NCI-H2029 treated with DMSO at 0.1 percent for 48 hours (cell line): ENCODE data around the gene PEX10.

Experiments used
- DNase-seq: peaks from one replicate; lab custom pipeline; 2025; lab: John Stamatoyannopoulos, UW

PEX10 gene

DNA sequence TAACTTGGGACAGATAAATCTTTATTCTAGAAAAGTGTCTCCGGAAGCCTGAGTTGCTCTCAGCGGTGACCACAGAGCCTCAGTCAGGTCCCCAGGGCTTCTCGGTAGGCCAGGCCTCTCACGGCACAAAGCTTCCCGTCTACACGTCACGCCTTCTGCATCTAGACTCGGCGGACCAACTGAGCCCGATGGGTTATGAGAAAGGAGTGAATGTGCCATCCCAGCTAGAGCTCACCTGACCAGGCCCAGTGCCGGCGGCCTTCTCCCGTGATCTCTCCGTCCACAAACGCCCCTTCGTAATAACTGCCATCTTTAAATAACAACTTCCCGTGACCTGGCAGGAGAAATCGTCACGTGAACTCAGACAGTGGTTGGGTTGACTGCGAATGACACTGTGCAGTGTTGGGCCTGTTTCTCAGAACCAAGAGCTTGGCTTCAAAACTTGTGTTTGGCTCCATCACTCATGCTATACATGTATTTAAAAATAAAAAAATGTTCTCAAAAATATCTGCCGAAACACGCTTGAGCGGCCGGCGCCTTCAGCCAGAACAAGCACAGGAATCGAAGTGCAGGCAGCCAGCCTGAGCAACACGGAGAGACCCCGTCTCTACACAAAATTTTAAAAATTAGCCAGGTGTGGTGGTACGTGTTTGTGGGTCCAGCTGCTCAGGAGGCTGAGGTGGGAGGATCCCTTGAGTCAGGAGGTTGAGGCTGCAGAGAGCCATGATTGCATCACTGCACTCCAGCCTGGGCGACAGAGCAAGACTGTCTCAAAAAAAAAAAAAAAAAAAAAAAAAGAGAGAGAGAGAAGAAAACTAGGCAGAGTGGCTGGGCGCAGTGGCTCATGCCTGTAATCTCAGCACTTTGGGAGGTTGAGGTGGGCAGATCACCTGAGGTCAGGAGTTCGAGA is 24.1 kb downstream of the PEX10 start:
- no peak for DNase-seq

DNA sequence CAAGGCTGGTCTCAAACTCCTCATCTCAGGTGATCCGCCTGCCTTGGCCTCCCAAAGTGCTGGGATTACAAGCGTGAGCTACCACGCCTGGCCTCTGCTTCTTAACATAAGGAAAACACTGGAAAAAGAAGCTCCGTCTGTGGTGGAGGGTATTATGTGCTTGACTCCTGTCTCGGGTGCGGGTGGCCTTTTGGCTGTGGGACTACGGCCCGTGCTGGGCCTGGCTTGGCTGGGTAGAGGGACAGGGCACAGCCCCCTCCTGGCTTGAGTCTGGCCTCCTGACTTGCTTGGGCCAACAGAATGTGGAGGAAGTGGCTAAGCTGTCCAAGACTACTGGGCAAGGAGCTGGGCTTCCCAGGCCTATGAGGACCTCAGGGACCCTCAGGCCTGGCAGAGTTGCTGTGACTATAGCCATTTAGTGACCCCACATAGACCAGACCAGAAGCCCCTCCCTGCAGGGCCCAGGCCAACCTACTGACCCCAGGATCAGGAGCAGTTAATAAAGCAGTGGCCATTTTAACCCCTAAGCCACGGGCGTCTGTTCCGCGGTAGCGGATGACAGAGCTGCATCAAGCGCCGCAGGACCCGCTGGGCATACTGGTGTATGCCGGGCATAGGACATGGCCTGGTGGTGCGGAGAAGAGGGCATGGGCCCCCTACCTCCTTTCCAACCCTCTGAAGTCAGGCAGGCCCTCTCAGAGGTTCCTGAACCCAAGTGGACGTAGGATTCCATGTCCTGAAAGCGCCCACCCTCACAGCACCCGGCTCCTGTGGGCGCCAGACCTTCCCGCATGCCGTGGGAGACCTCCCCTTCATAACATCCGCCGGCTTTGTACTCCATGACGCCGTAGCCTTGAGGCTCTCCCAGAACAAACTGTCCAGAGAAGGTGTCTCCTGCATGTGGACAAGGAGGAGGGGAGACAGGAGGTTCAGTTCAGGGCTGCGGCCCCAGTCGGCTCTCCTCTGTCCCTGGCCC is 25.4 kb downstream of the PEX10 start:
- no peak for DNase-seq

DNA sequence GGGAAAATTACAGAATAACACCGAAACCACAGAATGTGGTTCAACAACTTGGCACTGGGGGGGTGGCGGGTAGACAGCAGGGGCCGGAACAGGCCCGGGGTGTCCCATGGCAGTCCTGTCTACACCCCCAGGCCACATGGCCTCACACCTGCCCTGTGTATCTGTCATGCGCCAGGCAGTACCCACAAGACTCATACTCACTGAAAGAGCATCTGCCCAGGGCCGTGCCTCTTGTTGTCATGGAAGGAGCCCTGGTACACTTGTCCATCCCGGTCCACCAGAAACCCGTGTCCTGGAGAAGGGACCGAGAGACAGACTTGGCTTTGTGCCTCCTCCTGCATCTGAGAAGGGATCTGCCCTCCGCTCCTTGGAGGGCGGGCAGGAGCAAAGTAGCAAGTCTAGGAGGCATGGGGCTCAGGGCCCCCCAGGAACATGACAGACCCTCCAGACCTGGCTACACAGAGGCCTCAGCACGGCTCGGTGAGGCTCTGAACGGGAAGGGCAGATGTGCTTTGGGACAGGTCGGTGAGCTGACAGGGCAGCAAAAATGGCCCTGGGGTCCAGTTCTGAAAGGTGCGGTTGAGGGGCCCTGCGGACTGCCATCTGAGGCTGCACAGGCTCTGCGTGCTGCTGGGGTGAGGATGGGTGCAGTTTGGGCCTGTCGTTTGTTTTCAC is 26.6 kb downstream of the PEX10 start:
- no peak for DNase-seq

DNA sequence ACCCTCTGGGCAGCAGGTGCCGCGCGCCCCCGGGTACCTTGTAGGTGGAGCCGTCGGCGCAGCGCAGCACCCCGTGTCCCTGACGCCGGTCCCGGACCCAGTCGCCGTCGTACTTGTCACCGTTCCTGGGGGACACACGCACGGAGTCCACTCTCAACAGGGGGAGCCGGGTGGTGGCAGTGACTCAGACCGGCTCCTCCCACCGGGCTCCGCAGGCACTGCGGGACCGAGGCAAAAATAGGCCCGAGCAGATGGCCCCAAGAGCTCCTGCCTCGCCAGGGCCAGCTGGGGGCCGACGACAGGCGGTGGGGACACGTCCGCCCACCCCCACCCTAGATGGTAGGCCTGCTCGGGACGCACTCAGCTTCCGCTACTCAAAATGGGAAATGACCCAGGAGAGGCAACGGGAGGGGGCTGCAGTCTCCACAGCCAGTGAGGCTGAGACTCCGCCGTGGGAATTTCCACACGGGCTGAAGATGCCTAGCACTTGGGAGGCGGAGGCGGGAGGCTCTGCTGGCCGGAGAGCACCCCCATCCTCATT is 27.4 kb downstream of the PEX10 start:
- DNase-seq = no peak

DNA sequence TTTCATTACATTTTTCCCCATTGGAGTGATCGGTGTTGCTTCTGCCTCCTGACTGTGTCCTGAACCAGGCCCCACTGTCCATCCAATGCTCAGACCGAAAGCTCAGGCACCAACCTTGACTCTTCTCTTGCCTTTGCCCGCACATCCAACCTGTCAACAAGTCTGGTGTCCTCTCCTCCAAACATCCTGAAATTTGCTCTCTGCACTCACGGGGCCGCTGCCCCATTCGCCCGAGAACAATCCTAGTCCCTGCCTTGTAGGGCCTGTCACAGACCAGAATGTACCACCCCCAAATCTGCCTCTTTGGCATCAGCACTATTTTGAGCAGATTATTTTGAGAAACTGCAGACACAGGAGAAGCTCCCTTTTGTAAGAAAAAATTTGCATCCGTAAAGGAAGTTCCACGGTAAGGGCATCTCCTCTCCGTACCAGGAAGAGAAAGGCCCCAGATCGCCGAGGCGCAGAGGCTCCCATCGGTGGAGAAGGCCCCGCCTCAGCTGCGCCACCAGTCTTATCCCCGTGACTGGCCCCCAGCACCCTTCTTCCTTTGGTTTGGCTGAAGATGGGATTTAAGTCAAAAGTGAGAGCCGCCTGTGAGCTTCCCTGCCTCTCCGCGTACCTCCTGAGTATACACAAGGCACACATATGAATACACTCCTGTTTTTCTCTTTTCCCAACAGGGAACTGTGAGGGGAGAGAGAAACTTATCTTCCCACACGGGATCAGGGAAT is 28.1 kb downstream of the PEX10 start:
- no peak for DNase-seq

DNA sequence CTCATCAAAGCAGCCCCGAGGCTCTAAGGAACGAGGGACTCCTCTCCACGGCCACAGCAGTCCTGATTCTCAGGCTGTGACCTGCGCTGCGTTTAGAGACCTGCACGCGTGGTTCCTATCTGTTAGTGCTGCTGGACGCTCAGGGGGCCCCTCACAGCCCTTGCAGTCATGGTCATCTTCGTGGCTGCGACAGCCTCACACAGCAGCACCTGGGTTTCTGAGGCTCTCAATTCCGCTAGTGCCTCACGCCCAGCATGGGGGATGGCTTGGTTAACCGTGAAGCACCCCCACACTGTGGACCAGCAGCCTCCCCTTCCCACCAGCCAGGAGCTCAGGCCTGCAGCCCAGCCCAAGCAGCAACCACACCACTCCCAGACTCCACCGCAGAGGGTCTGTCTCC is 28.8 kb downstream of the PEX10 start:
- no peak for DNase-seq

DNA sequence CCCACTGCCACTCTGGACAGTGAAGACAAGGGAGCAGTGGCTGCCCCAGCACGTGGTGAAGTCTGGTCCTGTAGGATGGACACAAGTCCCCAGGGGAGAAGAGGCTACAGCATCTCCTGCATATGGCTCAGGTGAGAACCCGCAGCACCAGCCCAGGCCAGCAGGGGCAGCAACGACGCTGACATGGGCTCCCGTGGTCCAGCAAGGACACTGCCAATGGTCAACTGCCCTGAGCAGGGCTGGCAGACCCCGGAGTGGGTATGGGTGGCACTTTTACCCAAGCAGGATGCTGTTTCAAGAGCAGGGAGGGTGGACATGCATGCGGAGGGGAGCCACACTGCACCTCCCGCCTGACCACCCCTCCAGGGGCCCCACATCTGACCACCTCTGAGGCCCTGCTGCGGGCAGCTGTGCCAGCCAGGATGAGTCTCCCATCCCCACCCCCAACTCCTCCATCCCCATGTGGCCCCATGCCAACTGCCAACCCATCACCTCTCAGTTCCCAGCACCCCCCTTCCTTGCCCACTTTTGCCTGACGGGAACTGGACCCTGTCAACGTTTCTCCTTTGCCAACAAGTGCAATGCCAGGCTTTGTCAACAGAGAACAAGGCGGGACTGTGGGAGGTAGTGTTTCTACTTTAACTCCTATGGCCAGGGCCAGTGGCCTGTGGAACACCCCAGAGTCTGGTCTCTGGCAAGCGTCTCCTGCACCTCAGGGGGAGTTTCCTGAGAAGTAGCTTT is 29.6 kb downstream of the PEX10 start:
- no peak for DNase-seq

DNA sequence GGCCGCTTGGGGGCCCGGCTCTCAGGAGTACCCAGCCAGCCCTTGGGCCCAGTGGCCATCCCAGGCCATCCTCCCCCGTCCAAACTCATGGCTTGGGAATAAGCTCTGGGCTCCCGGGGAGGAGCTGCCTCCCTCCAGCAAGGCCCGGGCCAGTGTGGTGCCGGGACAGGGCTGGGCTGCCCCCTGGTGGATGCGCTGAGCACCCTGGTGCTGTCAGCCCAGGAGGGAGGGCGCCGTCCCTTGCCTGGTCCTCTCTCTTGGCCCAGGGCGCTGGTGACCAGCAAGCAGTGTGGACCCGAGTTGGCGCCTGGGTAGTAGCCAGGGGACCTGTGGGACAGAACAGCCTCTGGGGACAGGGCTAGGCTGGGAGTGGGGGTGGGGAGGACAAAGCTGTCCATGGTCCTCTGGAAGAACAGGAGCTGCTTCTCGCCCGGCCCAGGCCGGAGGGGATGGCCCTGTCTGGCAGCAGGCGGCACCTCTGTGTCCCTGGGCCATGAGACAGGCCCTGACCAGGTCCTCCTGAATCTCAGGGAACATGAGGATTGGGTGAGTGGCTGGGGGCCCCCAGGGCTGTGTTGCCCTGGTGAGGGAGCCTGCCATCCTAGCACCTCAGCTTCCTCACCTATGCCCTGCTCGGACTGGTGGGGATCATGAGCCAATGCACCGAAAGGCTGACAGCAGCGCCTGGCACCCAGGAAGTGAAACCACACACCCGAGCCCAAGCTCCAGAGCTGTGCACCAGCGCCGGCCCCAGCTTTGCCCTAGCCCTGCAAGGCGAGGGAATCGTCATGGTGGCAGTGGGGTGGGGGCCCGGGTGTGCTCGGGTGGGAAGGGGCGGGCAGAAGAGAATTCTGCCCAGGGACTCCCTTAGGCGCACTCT is 30.4 kb downstream of the PEX10 start:
- DNase-seq = no peak

DNA sequence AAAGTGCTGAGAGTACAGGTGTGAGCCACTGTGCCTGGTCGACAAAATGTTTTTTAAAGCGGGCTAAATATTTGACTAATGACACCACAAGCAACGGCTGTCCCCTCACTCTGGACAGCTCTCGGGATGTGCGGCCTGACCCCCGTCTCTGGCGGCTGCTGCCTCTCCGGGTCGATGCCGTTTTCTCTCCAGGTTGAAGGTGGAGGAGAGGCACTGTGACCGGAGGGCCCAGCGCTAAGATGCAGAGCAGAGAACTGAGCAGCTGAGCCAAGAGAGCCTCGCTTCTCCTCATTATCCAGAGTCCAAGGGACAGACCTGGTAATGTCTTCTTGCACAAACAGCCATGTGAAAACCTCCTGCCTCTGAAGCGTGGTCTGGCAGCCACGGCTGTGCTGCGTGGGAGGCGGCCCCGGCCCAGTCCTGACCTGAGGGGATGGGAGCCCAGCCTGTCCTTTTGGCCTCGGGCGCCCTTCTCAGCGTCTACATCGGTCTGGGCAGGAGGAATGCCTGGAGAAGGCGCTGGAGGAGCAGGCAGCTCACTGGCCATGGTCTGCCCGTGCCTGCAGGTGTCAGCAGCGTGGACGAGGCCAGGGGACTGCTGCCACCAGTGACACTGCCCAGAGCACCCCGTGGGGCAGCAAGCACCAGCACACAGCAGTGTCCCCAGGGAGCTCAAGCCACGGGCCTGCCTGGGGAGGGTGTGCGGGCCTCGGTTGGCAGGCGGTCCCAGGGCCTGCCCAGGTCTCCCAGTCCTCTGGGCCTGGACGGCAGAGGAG is 31.4 kb downstream of the PEX10 start:
- no peak for DNase-seq

DNA sequence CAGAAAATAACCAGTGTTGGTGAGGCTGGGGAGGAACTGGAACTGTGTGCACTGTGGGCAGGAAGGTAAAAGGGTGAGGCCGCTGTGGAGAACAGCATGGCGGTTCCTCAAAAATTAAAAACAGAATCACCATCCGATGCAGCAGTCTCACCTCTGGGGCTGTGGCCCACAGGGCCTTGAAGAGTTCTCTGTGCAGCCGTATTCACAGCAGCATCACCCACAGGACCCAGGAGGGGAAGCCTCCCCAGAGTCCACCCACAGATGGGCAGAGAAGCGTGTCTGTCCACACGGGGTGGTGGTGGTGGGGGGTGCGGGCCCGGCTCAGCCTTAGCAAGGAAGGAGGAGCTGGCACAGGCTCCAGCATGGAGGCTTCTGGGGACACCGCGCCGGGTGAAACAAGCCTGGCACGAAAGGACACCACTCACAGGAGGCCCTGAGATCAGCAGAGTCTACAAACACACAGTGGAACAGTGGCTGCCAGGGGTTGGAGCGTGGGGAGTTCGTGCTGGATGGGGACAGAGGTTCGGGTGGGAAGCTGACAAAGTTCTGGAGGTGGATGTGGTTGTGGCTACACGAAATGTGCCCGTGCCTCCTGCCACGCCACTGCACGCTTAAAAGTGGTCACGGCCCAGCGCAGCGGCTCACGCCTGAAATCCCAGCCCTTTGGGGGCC is 32.5 kb downstream of the PEX10 start:
- no peak for DNase-seq

DNA sequence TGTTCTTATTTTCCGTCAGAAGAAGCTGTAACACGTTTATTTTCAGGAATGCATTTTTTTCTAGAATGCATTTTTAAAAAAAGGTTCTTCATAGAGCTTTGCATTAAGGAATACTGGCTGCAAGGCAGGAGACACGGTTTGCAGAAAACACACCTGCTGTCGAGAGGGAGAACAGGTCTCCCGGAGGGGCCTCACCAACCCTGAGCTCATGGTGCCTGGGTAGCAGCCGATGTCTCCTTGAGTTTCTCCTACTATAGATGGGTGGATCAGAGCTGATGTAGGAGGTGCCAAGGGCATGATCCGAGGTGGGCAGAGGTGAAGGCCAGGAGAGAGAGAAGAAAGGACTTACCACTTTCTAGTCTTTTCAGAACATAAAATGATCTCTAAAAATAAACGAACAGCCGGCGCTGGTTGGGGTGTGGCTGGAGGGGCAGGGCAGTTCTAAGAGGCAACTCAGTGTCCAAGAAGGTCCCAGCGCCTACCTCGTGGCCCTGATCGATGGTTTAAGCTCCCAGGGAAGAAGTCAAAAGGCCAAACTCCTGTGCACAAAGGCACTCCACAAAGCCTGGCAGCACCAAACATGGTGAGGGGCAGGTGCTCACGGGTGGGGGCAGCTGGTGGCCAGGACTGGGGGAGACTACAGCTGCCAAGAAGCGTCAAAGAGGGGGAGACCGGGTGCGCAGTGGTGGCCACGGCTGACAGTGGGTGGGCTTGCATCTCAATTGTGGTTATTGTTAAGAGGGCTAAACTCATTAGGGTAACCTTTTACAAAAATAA is 33.2 kb downstream of the PEX10 start:
- DNase-seq = no peak

DNA sequence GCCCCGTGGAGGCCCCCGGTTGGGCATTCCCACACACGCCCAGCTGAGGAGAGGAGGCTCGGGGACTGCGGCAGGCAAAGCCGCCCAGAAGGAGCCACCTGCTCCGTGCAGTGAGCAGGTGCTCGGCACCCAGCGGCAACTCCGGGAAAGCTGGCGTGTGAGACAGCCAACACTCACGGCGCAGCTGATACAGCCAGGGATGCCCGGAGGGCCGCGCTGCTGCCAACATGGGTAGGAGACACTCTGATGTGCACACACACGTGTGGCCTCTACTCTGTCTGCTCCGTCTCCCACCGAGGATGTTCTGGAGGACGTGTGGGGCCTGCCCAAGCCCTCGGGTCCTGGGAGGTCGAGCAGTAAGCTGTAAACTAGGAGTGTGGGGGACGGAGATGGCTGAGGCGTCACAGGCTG is 33.9 kb downstream of the PEX10 start:
- no peak for DNase-seq

DNA sequence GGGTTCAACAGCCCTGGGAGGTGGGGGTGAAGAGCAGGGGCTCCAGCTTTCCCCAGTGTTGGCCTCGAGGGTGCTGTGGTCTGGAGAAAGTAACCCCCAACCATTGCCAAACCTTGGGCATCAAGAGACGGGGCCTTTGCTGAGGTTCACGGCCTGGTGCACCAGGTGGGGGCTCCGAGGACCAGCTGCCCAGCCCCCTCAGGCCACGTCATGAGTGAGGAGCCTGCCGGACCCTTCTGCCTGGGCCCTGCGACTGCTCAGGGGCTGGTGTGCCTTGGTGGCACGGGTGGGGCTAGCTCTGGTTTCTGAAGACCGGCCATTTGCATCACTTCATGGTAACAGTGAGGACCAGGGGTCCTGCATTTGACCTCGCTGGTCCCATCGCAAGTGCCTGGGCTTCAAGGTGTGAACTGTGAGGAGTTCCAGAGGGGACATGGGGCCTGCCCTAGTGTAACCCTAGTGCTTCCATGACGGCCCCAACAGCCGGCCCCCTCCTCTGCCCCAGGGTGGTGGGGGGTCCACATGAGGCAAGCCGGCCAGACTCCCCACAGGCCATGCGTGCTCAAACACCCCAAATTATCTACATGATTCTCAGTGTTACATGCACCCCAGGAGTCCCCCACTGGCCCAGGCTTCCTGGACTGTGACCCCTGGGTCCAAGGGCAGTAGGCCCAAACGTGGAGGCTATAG is 34.5 kb downstream of the PEX10 start:
- no peak for DNase-seq

DNA sequence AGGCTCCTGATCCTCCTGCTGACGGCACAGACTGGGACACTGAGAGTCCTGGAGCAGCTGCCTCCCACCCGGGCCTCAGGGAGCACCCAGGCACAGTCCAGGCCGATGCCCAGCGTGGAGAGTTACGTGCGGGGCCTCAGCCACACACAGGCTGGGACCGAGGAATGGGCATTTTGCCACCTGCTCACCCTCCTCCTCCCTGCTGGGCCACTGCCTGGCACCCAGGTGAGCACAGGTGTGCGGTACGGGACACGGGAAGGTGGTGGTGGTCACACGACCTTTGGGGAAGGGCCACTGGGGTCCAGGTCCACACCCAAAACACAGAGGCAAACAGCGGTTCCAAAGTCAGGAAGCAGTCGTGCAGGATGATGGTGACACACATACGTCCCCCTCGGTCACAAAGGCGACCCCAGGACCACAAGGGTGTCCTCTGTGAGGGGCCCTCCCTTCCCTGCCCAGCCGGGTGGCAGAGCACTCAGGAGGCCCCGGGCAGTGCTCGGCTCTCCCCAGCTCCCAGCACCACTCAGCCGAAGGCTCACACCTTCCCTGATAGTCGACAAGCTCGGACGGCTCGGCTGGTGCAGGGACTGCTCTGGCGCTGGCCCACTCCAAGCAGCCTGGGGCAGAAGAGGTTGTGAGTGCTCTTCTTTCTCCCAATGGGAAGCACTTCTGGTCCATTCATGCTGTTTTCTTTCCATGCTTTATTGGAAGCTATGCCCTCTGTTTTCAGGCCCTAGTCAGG is 35.3 kb downstream of the PEX10 start:
- DNase-seq = no peak

DNA sequence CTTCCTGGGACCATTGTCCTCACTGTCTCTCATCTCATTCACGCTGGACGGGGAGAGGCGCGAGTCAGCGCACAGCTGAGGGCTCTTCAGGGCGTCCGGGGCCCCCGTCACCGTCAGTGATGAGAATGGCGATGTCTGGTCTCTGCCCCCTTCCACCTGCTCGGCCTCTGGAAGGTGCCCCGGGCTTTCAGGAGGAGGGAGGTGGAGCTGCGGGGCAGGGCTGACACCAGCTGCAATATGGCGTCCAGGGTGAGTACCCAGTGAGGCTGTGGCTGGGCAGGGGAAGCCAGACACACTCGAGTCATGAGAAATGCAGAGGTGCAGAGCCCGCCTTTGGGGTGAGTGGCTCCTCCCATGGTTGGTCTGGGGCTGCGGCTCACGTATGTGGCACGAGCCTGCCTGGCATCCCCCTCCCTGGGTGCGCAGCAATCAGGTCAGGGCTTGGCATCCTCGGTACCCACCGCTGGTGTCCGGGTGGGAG is 36.1 kb downstream of the PEX10 start:
- no peak for DNase-seq

DNA sequence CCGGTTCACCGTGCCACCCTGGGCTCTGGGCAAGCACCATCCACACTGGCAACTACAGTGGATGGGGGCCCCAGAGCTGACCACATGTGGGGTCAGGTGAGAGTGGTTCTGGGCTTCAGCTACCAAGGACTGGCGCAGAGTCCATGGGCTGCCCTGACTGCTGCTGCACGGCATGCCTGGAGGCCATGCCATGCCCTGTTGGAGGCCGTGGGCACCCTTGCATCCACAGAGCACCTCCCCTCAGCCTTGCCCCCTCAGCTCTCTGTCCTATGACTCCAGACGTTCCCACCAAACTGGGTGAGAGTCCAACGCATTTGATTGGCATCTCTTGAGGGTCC is 36.5 kb downstream of the PEX10 start:
- DNase-seq = no peak
